Dedifferentiated amniotic fluid mesenchymal stem cell (primary cell): Measurements from ENCODE around the gene C18orf63.

ENCODE experiments used
- DNase-seq: peaks from one replicate; pipeline ENCODE4 v3.0.0-alpha.2; 2016; ENCODE audit errors: extremely low spot score

The C18orf63 gene

GRCh38 chr18:74376523-74376922, 60.9 kb downstream of the C18orf63 start:
- DNase-seq: no peak

- DNase-seq: no peak
Observed at GRCh38 chr18:74377776-74378175, 62.1 kb downstream of the C18orf63 start.

- DNase-seq: no peak
Observed at GRCh38 chr18:74378179-74378682, 62.6 kb downstream of the C18orf63 start.

GRCh38 chr18:74380916-74381315, 65.3 kb downstream of the C18orf63 start:
- no peak for DNase-seq

GRCh38 chr18:74381621-74382295, 66.1 kb downstream of the C18orf63 start:
- DNase-seq: no peak

GRCh38 chr18:74382481-74383017, 66.9 kb downstream of the C18orf63 start:
- no peak for DNase-seq

GRCh38 chr18:74387383-74387782, 71.7 kb downstream of the C18orf63 start:
- no peak for DNase-seq

- DNase-seq: no peak
Observed at GRCh38 chr18:74388227-74388626, 72.6 kb downstream of the C18orf63 start.

- DNase-seq: no peak
Observed at GRCh38 chr18:74389171-74389927, 73.7 kb downstream of the C18orf63 start.

GRCh38 chr18:74389991-74390390, 74.4 kb downstream of the C18orf63 start:
- no peak for DNase-seq

- no peak for DNase-seq
Observed at GRCh38 chr18:74390900-74391299, 75.3 kb downstream of the C18orf63 start.

GRCh38 chr18:74392323-74392722, 76.7 kb downstream of the C18orf63 start:
- no peak for DNase-seq

- DNase-seq: no peak
Observed at GRCh38 chr18:74395006-74395405, 79.4 kb downstream of the C18orf63 start.

GRCh38 chr18:74395648-74396154, 80.1 kb downstream of the C18orf63 start:
- DNase-seq: no peak

GRCh38 chr18:74396171-74397169, 80.8 kb downstream of the C18orf63 start:
- DNase-seq: no peak

GRCh38 chr18:74397572-74397971, 81.9 kb downstream of the C18orf63 start:
- no peak for DNase-seq

- no peak for DNase-seq
Observed at GRCh38 chr18:74399091-74399887, 83.7 kb downstream of the C18orf63 start.

GRCh38 chr18:74400813-74401212, 85.2 kb downstream of the C18orf63 start:
- DNase-seq: no peak

- DNase-seq: no peak
Observed at GRCh38 chr18:74402806-74403433, 87.3 kb downstream of the C18orf63 start.

- DNase-seq: no peak
Observed at GRCh38 chr18:74407888-74408287, 92.2 kb downstream of the C18orf63 start.
